Stimulated activated CD8-positive, alpha-beta memory T cell treated with anti-CD3 and anti-CD28 coated beads, Interleukin-4, amount 100 ng/mL, for 48 hours (primary cell): ENCODE results near the gene CLEC1B.
"Not testable (repeated sequence)": the region's sequence is repeated elsewhere in the genome, so short reads cannot be mapped to it uniquely, and the experiment has no call there.

Experiments used
- DNase-seq: peaks from one replicate; pipeline ENCODE4 v3.0.0-alpha.2; 2020

Gene CLEC1B

DNA sequence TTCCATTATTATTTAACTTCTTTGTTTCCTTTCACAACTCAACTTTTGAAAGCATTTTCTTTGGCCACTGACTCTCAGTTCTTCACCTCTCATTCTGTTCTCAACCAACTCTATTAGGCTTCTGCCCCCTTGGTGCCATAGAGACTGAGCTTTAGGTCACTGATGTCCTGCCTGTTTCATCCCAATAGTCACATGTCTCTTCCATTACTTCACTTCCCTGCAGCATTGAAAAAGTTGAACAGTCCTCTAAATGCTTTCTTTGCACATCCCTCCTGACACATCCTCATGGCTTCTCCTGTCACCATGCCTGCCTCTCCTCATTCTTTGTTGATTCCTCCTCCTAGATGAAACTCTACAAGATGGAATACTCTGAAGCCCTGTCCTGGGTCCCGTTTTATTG lies 25.0 kb downstream of the CLEC1B start:
- DNase-seq: no peak

GRCh38 chr12:9971181-9971580 lies 27.7 kb downstream of the CLEC1B start, which contains the start of gene CLEC12A:
Gene CLEC12A, plus strand, starts transcription at chr12:9971409. Its CDS starts 188 bp downstream, at chr12:9971597.
- no peak for DNase-seq

GRCh38 chr12:9969673-9970072 lies 29.2 kb downstream of the CLEC1B start:
- no peak for DNase-seq

- no peak for DNase-seq
Measured at GRCh38 chr12:9961901-9962300, 37.0 kb downstream of the CLEC1B start.

GRCh38 chr12:9961106-9961505 lies 37.8 kb downstream of the CLEC1B start:
- DNase-seq: no peak

DNA sequence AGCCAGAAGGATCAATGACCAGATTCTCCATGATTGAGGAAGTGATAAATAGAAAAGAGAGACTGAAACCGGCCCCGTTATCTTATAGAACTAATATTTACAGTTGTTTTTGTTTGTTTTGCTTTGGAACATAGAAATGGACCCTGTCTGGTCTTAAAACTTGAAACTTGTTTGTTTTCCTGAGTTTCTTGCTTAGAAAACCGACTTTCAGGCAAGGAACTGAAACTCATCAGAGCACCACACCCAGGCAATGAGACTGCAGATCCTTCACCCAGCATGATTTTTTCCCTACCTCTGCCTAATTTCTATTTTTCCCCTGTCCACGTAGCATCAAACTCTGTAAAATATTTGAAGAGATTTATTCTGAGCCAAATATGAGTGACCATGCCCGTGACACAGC lies 38.3 kb downstream of the CLEC1B start:
- no peak for DNase-seq

GRCh38 chr12:9957834-9958233 lies 41.1 kb downstream of the CLEC1B start:
- DNase-seq: no peak

GRCh38 chr12:9952954-9953729 lies 45.8 kb downstream of the CLEC1B start:
- DNase-seq: not testable (repeated sequence)

GRCh38 chr12:9951026-9951675 lies 47.8 kb downstream of the CLEC1B start:
- peak; percentile 29 for DNase-seq

DNA sequence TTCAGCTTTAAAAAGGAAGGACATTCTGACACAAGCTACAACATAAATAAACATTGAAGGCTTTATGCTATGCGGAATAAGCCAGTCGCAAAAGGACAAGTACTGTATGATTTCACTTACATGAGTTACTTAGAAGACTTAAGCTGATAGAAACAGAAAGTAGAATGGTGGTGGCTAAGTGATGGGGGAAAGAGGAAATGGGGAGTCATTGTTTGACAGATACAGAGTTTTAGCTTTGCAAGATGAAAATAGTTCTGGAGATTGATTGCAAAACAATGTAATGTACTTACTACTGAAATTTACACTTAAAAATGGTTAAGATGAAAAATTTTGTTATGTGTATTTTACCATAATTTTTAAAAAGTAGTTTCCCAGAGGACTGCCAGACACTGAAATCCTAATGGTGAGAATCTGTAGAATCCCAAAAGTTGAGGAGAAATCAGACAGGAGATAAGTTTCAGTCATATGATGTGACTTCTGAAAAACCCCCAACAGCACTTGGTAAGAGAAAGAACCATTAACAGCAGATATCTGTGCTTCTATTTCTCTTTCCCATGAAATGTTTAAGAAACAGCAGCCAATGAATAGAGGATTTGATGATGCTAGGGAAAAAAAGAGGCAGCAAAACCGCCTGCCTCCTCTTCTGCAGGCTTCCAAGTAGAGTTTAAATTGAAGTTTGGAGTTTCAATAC lies 50.2 kb downstream of the CLEC1B start:
- DNase-seq: no peak

DNA sequence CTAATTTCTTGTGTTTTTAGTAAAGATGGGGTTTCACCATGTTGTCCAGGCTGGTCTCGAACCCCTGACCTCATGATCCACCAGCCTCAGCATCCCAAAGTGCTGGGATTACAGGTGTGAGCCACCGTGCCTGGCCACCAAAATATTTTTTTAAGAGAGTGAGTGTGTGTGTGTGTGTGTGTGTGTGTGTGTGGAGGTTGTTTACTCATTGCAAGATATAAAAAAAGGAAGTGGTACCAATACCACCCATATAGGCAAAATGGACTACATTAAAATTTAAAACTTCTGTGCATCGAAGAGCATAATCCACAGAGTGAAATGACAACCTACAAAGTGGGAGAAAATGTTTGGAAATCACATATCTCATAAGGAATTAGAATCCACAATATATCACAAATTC lies 51.2 kb downstream of the CLEC1B start:
- DNase-seq: no peak

- no peak for DNase-seq
Measured at GRCh38 chr12:9944391-9944790, 54.5 kb downstream of the CLEC1B start.

DNA sequence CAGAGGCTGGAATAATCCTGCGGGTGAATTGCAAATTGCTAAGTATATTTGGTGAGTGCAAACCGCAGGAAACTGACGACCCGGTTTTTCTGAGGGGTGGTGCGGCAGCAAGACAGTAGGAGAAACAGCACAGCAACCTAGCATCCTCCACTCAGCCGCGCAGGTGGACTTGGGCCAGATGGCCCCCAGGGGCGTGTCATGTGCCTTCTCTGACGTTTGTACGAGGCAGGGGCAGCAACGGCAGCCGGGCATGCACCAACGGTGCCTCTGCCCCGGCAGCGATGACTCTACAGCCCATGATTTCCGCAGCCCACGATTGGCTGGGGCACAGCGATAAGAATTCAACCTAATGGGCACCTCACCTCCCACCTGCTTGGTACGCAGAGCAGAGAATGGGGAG lies 55.7 kb downstream of the CLEC1B start:
- DNase-seq: peak; percentile 27
